ENCODE results near the gene HECW1.

DNA sequence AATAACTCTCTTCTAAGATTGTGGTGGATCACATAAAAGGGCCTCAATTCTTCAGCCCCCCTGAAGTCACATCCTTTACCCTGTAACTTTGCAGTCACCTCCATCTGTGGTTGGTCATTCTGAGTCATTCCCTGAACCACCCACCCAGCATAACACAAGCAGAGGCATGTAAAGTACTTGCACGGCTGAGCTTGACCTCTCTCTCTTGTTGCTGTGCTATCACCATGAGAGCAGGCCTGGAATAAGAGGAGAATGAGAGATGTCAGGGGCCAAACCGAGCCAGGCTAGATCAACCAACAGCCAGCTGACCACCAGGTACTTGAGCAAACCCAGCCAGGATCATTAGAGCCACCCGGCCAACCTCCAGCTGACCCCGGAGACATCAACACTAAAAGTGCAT lies 457.0 kb downstream of the HECW1 start:
- TF ChIP-seq, protein P1, sequence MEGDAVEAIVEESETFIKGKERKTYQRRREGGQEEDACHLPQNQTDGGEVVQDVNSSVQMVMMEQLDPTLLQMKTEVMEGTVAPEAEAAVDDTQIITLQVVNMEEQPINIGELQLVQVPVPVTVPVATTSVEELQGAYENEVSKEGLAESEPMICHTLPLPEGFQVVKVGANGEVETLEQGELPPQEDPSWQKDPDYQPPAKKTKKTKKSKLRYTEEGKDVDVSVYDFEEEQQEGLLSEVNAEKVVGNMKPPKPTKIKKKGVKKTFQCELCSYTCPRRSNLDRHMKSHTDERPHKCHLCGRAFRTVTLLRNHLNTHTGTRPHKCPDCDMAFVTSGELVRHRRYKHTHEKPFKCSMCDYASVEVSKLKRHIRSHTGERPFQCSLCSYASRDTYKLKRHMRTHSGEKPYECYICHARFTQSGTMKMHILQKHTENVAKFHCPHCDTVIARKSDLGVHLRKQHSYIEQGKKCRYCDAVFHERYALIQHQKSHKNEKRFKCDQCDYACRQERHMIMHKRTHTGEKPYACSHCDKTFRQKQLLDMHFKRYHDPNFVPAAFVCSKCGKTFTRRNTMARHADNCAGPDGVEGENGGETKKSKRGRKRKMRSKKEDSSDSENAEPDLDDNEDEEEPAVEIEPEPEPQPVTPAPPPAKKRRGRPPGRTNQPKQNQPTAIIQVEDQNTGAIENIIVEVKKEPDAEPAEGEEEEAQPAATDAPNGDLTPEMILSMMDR (conservative IDR thresholded peaks at IDR 0.05; ENCODE audit: low read length), result no peak
- TF ChIP-seq EZH2phosphoT487 (IDR thresholded peaks at IDR 0.05; ENCODE audit: borderline replicate concordance), result no peak
